ENCODE measurements around the gene HDHD3. TPM values are rescaled to one million over a fixed set of nuclear protein-coding genes. Genes with fewer than 3 reads are reported as not detected.

The HDHD3 gene
- total and polyA plus RNA-seq, 12 donors: 89.1 to 343 (median 194) TPM

- H3K36me3 ChIP-seq (replicated peaks in 1 of 2): no peaks in the 10 kb centered on the region
- peaks cover 0 to 14% of the 10 kb centered on the region in 2 donors for H3K4me1 ChIP-seq (replicated peaks in 1 of 2)
- WGBS, 4 donors: 32 to 39% (median 34%) methylated on average over 1 of the region's 1 CpG
- no peak overlapping the region for H3K4me3 ChIP-seq
- intact Hi-C loops (cut with DNase I): no loop called here
- TF ChIP-seq CTCF (IDR thresholded peaks at IDR 0.05) (no peak), POLR2A (IDR thresholded peaks at IDR 0.05) (no peak)
- H3K9me3 ChIP-seq (replicated peaks in 1 of 3): no peaks in the 10 kb centered on the region
- no peak for DNase-seq
- H3K27me3 ChIP-seq: no peaks in the 10 kb centered on the region
- no peak overlapping the region for H3K27ac ChIP-seq
Measured at GRCh38 chr9:113345671-113346070, 31.1 kb downstream of the HDHD3 start.

GRCh38 chr9:113345190-113345589 is 31.6 kb downstream of the HDHD3 start:
- Histone ChIP-seq H3K36me3 (replicated peaks in 1 of 2) (no peaks in the 10 kb centered on the region), H3K4me3 (no peak overlapping the region), H3K4me1 (replicated peaks in 1 of 2) (peaks cover 0 to 12% of the 10 kb centered on the region in 2 donors), H3K27me3 (no peaks in the 10 kb centered on the region), H3K9me3 (replicated peaks in 1 of 3) (no peaks in the 10 kb centered on the region), H3K27ac (no peak overlapping the region)
- peak in 1 of 7 donors; percentile 11 for DNase-seq
- intact Hi-C loops (cut with DNase I): no loop called here
- TF ChIP-seq POLR2A (IDR thresholded peaks at IDR 0.05) (no peak), CTCF (IDR thresholded peaks at IDR 0.05) (no peak)
- WGBS, 4 donors: 76 to 86% (median 78%) methylated on average over 2 of the region's 2 CpGs

- peak; percentile 81 to 97 (median 92) for DNase-seq
- Histone ChIP-seq H3K4me3 (no peak overlapping the region), H3K36me3 (replicated peaks in 1 of 2) (no peaks in the 10 kb centered on the region), H3K27ac (peak overlapping the region in 4 of 5 donors; percentile 34 to 81 (median 64)), H3K9me3 (replicated peaks in 1 of 3) (no peaks in the 10 kb centered on the region), H3K27me3 (no peaks in the 10 kb centered on the region), H3K4me1 (replicated peaks in 1 of 2) (peaks cover 6 to 17% of the 10 kb centered on the region in 2 donors)
- TF ChIP-seq POLR2A (IDR thresholded peaks at IDR 0.05) (peak in 1 of 2 donors; percentile 23), CTCF (IDR thresholded peaks at IDR 0.05) (no peak)
- WGBS, 4 donors: 33 to 76% (median 56%) methylated on average over 1 of the region's 1 CpG
- intact Hi-C loops (cut with DNase I): no loop called here
Measured at GRCh38 chr9:113343732-113344231, 33.0 kb downstream of the HDHD3 start.

GRCh38 chr9:113341712-113342410 is 34.9 kb downstream of the HDHD3 start:
- H3K36me3 ChIP-seq (replicated peaks in 1 of 2): no peaks in the 10 kb centered on the region
- intact Hi-C loops (cut with DNase I): no loop called here
- WGBS, 4 donors: 65 to 75% (median 68%) methylated on average over 9 of the region's 9 CpGs
- DNase-seq: peak in 2 of 7 donors; percentile 46 to 56
- no peaks in the 10 kb centered on the region for H3K9me3 ChIP-seq (replicated peaks in 1 of 3)
- H3K4me3 ChIP-seq: no peak overlapping the region
- H3K27me3 ChIP-seq: no peaks in the 10 kb centered on the region
- H3K4me1 ChIP-seq (replicated peaks in 1 of 2): peaks cover 6 to 18% of the 10 kb centered on the region in 2 donors
- no peak overlapping the region for H3K27ac ChIP-seq
- TF ChIP-seq POLR2A (IDR thresholded peaks at IDR 0.05): no peak
- TF ChIP-seq CTCF (IDR thresholded peaks at IDR 0.05): no peak

Data from adrenal gland (tissue), 12 donors.